Kidney (tissue), 14 donors: Measurements from ENCODE around the gene DTD1. TPM values are rescaled to one million over a fixed set of nuclear protein-coding genes. Genes with fewer than 3 reads are reported as not detected.

Experiments used
- DNase-seq, 5 donors: peaks; one replicate each; pipeline ENCODE4 v3.0.0-alpha.2; 2013 to 2020
- FAIRE-seq: peaks from 2 replicates; lab custom pipeline; 2012; peaks lifted over from hg19 to GRCh38; lab: Jason Lieb, UNC
- H3K27ac ChIP-seq, 2 donors: one replicate each; pipeline ENCODE4 v1.7.0; 2013; ENCODE audit warnings: low read depth in 2 of 2, low read length in 2 of 2, inconsistent platforms in 1 of 2
- H3K27me3 ChIP-seq: one replicate; pipeline ENCODE4 v1.7.1; 2013; ENCODE audit warnings: low read length, inconsistent platforms; ENCODE audit not compliant: control insufficient read depth, insufficient read depth
- H3K36me3 ChIP-seq, 3 donors: one replicate each; pipeline versions ENCODE4 v1.7.0 to v1.7.1; 2013; ENCODE audit warnings: low read length in 3 of 3, control low read depth in 1 of 3, inconsistent platforms in 1 of 3; ENCODE audit not compliant: insufficient read depth in 3 of 3, control insufficient read depth in 2 of 3
- H3K4me1 ChIP-seq, 3 donors: one replicate each; pipeline versions ENCODE4 v1.7.0 to v1.7.1; 2013; ENCODE audit warnings: low read length in 3 of 3, inconsistent platforms in 1 of 3, low read depth in 1 of 3; ENCODE audit not compliant: control insufficient read depth in 2 of 3, insufficient read depth in 2 of 3
- H3K4me3 ChIP-seq, 3 donors: one replicate each; pipeline versions ENCODE4 v1.7.0 to v1.8.1; 2013; ENCODE audit warnings: low read length in 3 of 3, control low read depth in 1 of 3, inconsistent platforms in 1 of 3
- H3K9ac ChIP-seq, 3 donors: one replicate each; pipeline versions ENCODE4 v1.7.0 to v1.7.1; 2013; ENCODE audit warnings: low read length in 3 of 3, control low read depth in 1 of 3, inconsistent platforms in 1 of 3
- H3K9me3 ChIP-seq, 3 donors: one replicate each; pipeline versions ENCODE4 v1.7.0 to v1.7.1; 2013; ENCODE audit warnings: low read length in 3 of 3, control low read depth in 1 of 3, inconsistent platforms in 1 of 3; ENCODE audit not compliant: control insufficient read depth in 2 of 3, insufficient read depth in 1 of 3
- CTCF ChIP-seq: IDR thresholded peaks from 3 replicates; pipeline ENCODE4 v1.5.1; 2012; ENCODE audit warnings: mild to moderate bottlenecking, moderate library complexity, borderline replicate concordance; ENCODE audit not compliant: insufficient read depth; ENCODE audit errors: extremely low read depth
- intact Hi-C: fragments of 100-400 bp; cut with DNase I; formaldehyde crosslinking; loops from one replicate; pipeline ENCODE4 v1.11.1; 2022
- polyA plus RNA-seq: library from polyadenylated mRNA; stranded (reverse); fragments of 350-450 nt; fragmentation: Illumina TruSeq; extraction: RNeasy Lipid Tissue Mini Kit (QIAGEN cat#74804); gene quantifications from one replicate; pipeline ENCODE4 v1.2.3, GENCODE V29; 2014; ENCODE audit warnings: low read depth, low replicate concordance; ENCODE audit not compliant: insufficient read depth
- total RNA-seq: library from RNA; stranded (reverse); fragmentation: NEBNext Ultra II Directional; extraction: Animal tissue kit (Norgen Biotek cat#: 25700); gene quantifications from one replicate; pipeline ENCODE4 v1.2.1, GENCODE V29; 2021
- donor health status: control.
- donor health status: control.
- donor health status: control.
- donor health status: control.
- donor health status: control.
- donor health status: DM: yes; HTN: yes; CAD: no.
- donor health status: Normal renal cell carcinoma (clear cell type).

The DTD1 gene
- total and polyA plus RNA-seq, 2 donors from 2014 or later, result 45.3 to 47.4 TPM

DNA sequence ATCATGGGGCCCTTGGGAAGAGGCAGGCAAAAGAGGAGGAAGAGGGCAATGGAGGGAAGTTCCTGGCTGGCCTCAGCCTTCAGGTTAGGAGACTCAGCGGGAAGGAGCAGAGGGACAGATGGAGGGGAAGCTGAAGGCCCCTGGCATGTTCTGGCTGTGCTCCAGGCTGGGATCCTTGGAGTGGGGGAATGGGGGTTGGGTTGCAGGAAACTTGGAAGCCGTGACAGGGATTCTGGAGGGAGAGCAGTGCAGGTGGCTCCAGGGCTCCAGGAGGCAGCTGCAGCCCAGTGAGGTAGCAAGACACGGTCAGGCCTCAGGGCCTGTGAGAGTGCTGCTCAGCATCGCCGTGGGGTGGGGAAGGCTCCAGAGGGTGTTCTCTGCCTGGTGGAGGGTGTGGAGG lies 161.1 kb downstream of the DTD1 start:
- FAIRE-seq (no peak), DNase-seq (no peak)
- Histone ChIP-seq H3K27ac (no peak overlapping the region), H3K9me3 (no peaks in the 10 kb centered on the region), H3K4me1 (no peaks in the 10 kb centered on the region), H3K36me3 (no peaks in the 10 kb centered on the region), H3K27me3 (no peaks in the 10 kb centered on the region), H3K9ac (no peak overlapping the region), H3K4me3 (no peak overlapping the region)
- no peak for TF ChIP-seq CTCF
- intact Hi-C loops, result no loop called here

- intact Hi-C loops, result no loop called here
- no peaks in the 10 kb centered on the region for H3K4me1 ChIP-seq
- no peak for TF ChIP-seq CTCF
- no peaks in the 10 kb centered on the region for H3K9me3 ChIP-seq
- H3K27me3 ChIP-seq, result no peaks in the 10 kb centered on the region
- no peak overlapping the region for H3K27ac ChIP-seq
- no peak overlapping the region for H3K4me3 ChIP-seq
- no peak overlapping the region for H3K9ac ChIP-seq
- DNase-seq (no peak), FAIRE-seq (no peak)
- no peaks in the 10 kb centered on the region for H3K36me3 ChIP-seq
These were observed 161.7 kb downstream of the DTD1 start for GRCh38 chr20:18749528-18749927.

- H3K27me3 ChIP-seq, result no peaks in the 10 kb centered on the region
- no peak for FAIRE-seq
- intact Hi-C loops, result no loop called here
- no peak overlapping the region for H3K4me3 ChIP-seq
- H3K9ac ChIP-seq, result no peak overlapping the region
- H3K4me1 ChIP-seq, result no peaks in the 10 kb centered on the region
- H3K27ac ChIP-seq, result no peak overlapping the region
- TF ChIP-seq CTCF, result no peak
- DNase-seq, result no peak
- H3K9me3 ChIP-seq, result no peaks in the 10 kb centered on the region
- no peaks in the 10 kb centered on the region for H3K36me3 ChIP-seq
These were observed 162.9 kb downstream of the DTD1 start for GRCh38 chr20:18750735-18751134.

GRCh38 chr20:18754030-18754652 lies 166.3 kb downstream of the DTD1 start:
- Histone ChIP-seq H3K4me3 (no peak overlapping the region), H3K9ac (no peak overlapping the region), H3K9me3 (no peaks in the 10 kb centered on the region), H3K36me3 (no peaks in the 10 kb centered on the region), H3K27ac (no peak overlapping the region), H3K27me3 (no peaks in the 10 kb centered on the region), H3K4me1 (no peaks in the 10 kb centered on the region)
- FAIRE-seq (no peak), DNase-seq (no peak)
- TF ChIP-seq CTCF, result no peak
- intact Hi-C loops, result no loop called here
